Measurements from ENCODE around the gene OCA2.

Gene OCA2

DNA sequence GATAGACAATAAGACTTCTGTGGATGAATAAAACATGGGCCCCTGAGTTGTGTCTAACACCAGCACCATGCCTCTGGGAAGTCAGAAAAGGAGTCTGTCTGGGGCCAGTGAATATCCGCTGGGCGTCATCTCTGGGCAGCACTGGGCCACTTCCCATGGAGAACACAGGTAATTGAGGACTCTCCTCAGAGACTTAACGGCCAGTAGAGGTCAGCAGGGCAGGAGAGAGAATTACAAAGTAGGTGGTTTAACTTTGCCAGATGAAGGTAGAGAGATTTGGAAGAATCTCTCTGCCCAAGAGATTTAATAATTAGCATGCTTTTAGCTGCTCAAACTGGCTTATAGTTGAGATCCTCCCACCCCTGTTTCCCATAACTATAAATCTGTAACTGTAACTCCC lies 65.7 kb downstream of the OCA2 start:
- no peak for DNase-seq (ENCODE audit: low read depth)
- no peak overlapping the region for H3K4me3 ChIP-seq (replicated peaks; ENCODE audit: low read depth, low read length)
- TF ChIP-seq, protein P1, sequence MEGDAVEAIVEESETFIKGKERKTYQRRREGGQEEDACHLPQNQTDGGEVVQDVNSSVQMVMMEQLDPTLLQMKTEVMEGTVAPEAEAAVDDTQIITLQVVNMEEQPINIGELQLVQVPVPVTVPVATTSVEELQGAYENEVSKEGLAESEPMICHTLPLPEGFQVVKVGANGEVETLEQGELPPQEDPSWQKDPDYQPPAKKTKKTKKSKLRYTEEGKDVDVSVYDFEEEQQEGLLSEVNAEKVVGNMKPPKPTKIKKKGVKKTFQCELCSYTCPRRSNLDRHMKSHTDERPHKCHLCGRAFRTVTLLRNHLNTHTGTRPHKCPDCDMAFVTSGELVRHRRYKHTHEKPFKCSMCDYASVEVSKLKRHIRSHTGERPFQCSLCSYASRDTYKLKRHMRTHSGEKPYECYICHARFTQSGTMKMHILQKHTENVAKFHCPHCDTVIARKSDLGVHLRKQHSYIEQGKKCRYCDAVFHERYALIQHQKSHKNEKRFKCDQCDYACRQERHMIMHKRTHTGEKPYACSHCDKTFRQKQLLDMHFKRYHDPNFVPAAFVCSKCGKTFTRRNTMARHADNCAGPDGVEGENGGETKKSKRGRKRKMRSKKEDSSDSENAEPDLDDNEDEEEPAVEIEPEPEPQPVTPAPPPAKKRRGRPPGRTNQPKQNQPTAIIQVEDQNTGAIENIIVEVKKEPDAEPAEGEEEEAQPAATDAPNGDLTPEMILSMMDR (IDR thresholded peaks at IDR 0.05; ENCODE audit: low read length, missing control alignments) = no peak

DNA sequence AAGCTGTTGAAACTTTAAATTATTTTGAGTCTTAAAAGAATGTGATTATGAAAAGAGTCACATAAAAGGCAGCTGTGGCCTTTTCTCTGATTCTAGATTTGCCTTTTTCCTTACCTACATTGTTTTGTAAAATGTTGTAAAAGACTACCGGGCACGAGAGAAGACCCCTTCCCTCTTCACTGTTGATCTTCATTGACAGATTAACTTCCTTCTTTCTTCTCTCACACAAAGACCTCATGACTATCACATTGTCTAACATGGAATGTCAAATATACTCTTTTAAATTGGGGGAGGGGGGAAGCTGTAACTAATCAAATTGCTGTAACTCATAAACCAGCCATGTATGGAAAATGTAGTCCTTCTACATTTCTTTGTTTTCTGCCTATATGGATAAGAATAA lies 68.3 kb downstream of the OCA2 start:
- TF ChIP-seq, protein P1 (IDR thresholded peaks at IDR 0.05; ENCODE audit: low read length, missing control alignments) = no peak
- no peak for DNase-seq (ENCODE audit: low read depth)

DNA sequence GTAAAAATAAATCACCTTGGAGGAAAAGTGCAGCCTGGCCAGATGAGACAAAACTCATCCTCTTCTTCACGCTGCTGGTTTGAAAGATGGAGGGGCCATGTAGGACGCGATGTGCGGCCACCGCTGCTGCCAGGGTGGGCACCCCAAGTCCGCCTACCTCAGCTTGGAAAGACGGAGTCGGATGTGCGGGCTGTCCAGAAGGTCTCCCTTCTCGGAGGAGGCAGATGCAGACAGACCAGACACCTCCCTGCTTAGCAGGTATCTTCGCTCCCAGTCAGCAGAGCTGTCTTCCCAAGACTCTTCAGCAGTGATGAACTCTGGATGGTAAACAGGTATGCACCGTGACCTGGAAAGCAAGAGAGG lies 71.4 kb downstream of the OCA2 start:
- DNase-seq (ENCODE audit: low read depth) = no peak
- TF ChIP-seq, protein P1 (IDR thresholded peaks at IDR 0.05; ENCODE audit: low read length, missing control alignments) = no peak
- H3K4me3 ChIP-seq (replicated peaks; ENCODE audit: low read depth, low read length) = no peak overlapping the region

More for the DNA sequence above, 68.3 kb downstream of the OCA2 start:
- no peak overlapping the region for H3K4me3 ChIP-seq (replicated peaks; ENCODE audit: low read depth, low read length)

DNA sequence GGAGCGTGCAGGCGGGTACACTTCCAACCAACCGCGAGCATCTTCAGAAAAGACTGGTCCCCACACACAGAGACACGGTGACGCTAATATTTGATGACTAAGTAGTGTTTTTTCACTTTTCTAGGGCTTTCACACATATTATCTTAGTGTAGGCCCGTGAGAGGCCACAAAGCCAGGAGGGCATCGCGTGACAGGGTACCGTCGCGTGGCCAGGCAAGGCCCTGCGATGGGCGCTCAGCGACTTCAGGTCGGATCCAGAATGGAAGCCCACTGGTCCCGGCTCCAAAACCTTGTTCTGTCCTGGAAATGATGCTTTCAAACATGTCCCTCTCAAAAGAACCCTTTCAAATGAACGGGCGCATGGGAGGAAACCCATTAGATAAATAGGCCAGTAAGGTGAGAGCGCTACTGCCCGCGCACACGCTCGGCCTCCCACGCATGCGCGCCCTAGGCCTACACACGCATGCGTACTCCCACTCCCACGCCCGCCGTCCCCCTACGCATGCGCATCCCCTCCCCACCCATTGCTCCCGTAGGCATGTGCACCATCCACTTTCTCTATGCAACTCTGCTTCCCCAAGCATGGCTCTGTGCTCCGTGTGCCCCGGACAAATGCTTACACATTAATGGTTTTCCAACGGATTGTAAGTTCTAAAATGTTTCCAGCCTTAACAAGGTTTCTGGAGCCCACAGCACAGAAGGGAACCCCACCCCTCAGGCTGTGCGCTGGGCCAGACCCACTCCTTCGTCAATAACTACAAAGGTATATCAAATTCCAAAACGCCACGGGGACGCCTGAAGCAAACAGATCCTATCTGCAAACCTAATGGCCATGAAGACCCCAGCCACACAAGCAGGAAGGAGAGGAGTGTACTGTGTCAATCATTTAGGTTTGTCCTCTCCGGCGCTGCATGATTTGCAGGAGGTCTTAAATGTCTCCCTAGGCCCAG lies 72.1 kb downstream of the OCA2 start:
- TF ChIP-seq, protein P1 (IDR thresholded peaks at IDR 0.05; ENCODE audit: low read length, missing control alignments) = no peak
- no peak overlapping the region for H3K4me3 ChIP-seq (replicated peaks; ENCODE audit: low read depth, low read length)
- no peak for DNase-seq (ENCODE audit: low read depth)

DNA sequence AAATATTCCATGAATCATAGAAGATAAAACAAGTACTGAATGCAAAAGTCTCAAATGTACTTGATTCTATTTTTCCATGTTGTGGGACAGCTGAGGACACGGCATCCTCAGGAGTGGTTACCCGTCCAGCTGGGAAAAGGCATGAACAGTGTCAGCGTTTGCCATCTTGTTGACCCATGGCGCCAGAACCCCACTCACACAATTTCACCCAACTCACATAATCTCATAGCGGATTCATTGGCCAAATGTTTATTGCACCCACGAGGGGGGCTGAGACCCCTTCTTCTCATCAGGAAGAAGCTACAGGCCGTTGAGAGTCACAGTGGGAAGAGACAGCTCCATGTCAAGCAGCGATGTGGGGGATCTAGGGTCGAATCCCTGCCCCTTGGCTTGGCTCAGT lies 72.9 kb downstream of the OCA2 start:
- H3K4me3 ChIP-seq (replicated peaks; ENCODE audit: low read depth, low read length) = no peak overlapping the region
- no peak for DNase-seq (ENCODE audit: low read depth)
- TF ChIP-seq, protein P1 (IDR thresholded peaks at IDR 0.05; ENCODE audit: low read length, missing control alignments) = no peak

DNA sequence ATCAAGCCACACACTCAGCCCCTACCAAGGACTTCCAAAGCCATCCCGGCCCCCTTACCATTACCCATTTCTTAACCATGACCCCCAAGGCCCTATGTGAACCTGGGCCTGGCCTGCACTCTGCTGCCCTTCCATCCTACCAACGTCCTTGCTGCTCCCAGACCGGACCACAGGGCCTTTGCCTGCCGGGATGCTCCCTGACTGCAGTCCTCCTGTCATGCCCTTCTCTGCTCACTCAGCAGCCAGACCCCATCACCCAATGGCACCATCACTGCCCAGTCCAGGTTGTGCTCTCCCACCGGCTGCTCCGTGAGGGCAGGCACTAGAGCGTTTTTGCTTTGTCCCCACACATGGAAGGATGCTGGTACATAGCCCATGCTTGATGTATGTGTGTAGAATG lies 73.7 kb downstream of the OCA2 start:
- H3K4me3 ChIP-seq (replicated peaks; ENCODE audit: low read depth, low read length) = no peak overlapping the region

More for the DNA sequence above, 73.7 kb downstream of the OCA2 start:
- DNase-seq (ENCODE audit: low read depth) = no peak
- TF ChIP-seq, protein P1 (IDR thresholded peaks at IDR 0.05; ENCODE audit: low read length, missing control alignments) = no peak

Data from fibroblast of pulmonary artery (primary cell).